ENCODE results near the gene CCDC88B. TPM values are rescaled to one million over a fixed set of nuclear protein-coding genes. Genes with fewer than 3 reads are reported as not detected.

Gene CCDC88B
- total and polyA plus RNA-seq, 9 of the 15 experiments (the other 6 are each of a cell fraction or from before 2014, with no cell fraction given): 0.13 to 18.1 (median 7.9) TPM

DNA sequence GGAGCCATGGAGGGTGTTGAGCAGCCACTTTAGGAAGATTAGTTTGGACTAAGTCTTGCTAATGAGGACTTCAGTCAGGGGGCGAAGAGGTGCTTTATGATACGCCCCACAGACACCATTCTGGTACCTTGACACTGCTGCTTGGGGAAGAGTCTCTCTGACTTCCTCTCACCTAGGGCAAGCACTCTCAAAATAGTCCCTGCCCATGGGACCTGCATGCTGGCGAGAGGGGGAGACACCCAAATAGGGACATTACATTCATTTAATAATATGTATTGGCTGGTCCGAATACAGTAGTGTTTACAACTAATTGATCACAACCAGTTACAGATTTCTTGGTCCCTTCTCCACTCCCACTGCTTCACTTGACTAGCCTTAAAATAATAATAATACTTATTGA, 44.2 kb upstream of the CCDC88B start (continued):
- TF ChIP-seq, protein P1, sequence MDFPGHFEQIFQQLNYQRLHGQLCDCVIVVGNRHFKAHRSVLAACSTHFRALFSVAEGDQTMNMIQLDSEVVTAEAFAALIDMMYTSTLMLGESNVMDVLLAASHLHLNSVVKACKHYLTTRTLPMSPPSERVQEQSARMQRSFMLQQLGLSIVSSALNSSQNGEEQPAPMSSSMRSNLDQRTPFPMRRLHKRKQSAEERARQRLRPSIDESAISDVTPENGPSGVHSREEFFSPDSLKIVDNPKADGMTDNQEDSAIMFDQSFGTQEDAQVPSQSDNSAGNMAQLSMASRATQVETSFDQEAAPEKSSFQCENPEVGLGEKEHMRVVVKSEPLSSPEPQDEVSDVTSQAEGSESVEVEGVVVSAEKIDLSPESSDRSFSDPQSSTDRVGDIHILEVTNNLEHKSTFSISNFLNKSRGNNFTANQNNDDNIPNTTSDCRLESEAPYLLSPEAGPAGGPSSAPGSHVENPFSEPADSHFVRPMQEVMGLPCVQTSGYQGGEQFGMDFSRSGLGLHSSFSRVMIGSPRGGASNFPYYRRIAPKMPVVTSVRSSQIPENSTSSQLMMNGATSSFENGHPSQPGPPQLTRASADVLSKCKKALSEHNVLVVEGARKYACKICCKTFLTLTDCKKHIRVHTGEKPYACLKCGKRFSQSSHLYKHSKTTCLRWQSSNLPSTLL (IDR thresholded peaks at IDR 0.05): no peak
- TF ChIP-seq, protein P2, sequence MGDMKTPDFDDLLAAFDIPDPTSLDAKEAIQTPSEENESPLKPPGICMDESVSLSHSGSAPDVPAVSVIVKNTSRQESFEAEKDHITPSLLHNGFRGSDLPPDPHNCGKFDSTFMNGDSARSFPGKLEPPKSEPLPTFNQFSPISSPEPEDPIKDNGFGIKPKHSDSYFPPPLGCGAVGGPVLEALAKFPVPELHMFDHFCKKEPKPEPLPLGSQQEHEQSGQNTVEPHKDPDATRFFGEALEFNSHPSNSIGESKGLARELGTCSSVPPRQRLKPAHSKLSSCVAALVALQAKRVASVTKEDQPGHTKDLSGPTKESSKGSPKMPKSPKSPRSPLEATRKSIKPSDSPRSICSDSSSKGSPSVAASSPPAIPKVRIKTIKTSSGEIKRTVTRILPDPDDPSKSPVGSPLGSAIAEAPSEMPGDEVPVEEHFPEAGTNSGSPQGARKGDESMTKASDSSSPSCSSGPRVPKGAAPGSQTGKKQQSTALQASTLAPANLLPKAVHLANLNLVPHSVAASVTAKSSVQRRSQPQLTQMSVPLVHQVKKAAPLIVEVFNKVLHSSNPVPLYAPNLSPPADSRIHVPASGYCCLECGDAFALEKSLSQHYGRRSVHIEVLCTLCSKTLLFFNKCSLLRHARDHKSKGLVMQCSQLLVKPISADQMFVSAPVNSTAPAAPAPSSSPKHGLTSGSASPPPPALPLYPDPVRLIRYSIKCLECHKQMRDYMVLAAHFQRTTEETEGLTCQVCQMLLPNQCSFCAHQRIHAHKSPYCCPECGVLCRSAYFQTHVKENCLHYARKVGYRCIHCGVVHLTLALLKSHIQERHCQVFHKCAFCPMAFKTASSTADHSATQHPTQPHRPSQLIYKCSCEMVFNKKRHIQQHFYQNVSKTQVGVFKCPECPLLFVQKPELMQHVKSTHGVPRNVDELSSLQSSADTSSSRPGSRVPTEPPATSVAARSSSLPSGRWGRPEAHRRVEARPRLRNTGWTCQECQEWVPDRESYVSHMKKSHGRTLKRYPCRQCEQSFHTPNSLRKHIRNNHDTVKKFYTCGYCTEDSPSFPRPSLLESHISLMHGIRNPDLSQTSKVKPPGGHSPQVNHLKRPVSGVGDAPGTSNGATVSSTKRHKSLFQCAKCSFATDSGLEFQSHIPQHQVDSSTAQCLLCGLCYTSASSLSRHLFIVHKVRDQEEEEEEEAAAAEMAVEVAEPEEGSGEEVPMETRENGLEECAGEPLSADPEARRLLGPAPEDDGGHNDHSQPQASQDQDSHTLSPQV (IDR thresholded peaks at IDR 0.05): no peak
- TF ChIP-seq SETDB1 (IDR thresholded peaks at IDR 0.05; ENCODE audit: low read length): no peak
- no peak for TF ChIP-seq RAD21 (CRISPR knock-in tag; conservative IDR thresholded peaks at IDR 0.05 in 1 of 2, IDR thresholded peaks at IDR 0.05 in 1 of 2)
- no peak for TF ChIP-seq NEUROD1 (IDR thresholded peaks at IDR 0.05; ENCODE audit: borderline replicate concordance, low read depth, low read length, partially characterized antibody)
